Activated CD4-positive, alpha-beta T cell treated with anti-CD3 and anti-CD28 coated beads, Interleukin-2, Interleukin-4, amounts not matched to agents 100 ng/mL and 50 ng/mL, durations not matched to agents 16 hours and 8 hours (primary cell): ENCODE data around the gene DCAF12.

Experiments
- DNase-seq: peaks from one replicate; pipeline ENCODE4 v3.0.0-alpha.2; 2020; ENCODE audit warnings: low spot score

DCAF12 gene

GRCh38 chr9:34125681-34126206 lies 754 bp downstream of the DCAF12 start:
- DNase-seq = peak; percentile 7

DNA sequence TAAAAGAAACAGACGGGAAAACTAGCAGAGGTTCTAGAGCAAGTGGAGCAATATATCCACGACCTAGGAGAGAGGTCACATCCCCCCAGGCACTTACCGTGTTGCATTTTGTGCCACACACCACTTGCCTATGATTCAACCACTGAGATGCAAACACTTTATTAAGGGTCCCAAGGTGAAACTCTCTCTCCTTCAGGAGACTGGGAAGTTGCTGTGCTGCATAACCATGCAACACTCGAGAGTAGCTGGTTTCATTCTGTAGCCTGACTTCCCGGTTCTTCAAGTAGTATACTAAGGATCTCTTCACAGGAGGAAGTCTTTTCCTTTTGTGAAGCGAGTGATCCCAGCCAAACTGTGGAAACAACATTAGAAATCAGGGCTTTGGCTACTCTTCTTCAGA lies 1.6 kb downstream of the DCAF12 start:
- no peak for DNase-seq

DNA sequence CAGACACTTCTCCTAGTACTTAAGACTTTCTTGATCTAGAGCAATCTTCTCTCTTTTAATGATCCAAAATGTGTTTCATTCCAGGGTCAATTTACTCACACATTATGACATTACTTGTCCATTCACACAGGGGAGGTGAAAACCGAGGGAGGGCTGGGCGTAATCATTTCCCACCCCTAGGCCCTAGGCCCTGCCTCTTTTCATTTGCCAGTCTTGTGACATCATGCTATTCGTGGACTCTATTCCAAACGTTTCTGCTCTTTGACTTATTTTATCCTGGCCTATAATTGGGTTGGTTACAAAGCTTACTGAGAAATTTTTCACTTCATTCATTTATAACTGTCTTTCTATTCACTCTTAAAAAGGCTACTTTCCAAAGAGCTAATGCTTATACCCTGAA lies 2.4 kb downstream of the DCAF12 start:
- DNase-seq = peak; percentile 21

- peak; percentile 43 for DNase-seq
These were observed 2.8 kb downstream of the DCAF12 start for GRCh38 chr9:34123682-34124081.

DNA sequence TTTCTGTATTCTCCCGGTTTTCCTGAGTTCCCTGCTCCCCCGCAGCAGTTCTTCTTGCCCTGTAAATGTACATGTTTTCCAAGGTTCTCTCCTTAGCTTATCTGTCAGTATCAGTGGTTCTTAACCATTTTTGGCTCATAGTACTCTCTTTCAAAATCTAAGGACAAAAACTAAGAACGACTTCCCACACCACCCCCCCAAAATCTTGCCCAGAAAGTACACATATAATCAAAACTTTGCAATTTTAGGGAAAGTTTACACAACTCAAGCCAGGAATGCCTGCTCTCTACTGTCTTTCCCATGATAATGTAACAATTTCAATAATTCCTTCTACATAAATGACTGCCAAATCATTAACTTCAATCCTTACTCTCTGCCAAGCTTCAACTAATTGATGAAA lies 4.5 kb downstream of the DCAF12 start:
- DNase-seq = no peak

DNA sequence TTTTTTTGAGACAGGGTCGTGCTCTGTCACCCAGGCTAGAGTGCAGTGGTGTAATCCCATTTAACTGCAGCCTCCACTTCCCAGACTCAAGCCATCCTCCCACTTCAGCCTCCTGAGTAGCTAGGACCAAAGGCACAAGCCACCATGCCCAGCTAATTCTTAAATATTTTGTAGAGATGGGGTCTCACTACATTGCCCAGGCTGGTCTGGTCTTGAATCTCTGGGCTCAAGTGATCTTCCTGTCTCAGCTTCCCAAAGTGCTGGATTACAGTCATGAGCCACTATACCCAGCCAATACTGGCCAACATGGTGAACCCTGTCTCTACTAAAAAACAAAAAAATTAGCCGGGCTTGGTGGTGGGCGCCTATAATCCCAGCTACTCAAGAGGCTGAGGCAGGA lies 6.8 kb downstream of the DCAF12 start:
- no peak for DNase-seq

- DNase-seq = no peak
These were observed 12.1 kb downstream of the DCAF12 start for GRCh38 chr9:34114436-34114835.

DNA sequence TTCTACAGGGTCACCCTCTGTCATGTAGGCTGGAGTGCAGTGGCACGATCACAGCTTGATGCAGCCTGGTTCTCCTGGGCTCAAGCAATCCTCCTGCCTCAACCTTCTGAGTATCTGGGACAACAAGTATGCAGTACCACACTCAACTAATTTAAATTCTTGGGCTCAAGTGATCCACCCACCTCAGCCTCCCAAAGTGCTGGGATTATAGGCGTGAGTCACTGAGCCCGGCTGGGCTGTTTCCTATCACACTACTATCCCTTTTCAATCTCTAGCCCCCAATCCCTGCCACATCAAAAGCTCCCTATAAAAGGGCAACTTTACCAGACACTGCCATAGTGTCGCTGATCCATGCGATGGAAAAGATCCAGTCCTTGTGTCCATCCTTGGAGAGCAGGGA lies 20.4 kb downstream of the DCAF12 start:
- DNase-seq = no peak

- no peak for DNase-seq
These were observed 23.7 kb downstream of the DCAF12 start for GRCh38 chr9:34102796-34103195.

DNA sequence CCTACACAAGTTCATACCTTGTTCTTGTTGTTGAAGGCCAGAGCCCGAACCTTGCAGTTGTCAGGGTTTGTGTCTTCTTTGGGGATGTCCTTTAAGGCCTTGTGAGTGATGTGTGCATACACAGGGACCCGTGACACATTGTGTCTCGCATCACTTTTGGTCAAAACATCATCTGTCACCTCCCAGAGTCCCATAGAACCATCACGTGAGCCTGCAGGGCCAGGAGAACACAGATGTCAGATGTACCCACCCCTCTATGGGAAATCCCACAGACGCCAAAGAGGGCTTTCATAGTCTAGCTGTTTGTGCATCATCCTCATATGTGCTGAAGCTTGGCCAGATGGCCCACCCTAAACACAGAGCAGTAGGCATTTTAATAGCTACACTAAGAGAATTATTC lies 28.2 kb downstream of the DCAF12 start:
- no peak for DNase-seq

DNA sequence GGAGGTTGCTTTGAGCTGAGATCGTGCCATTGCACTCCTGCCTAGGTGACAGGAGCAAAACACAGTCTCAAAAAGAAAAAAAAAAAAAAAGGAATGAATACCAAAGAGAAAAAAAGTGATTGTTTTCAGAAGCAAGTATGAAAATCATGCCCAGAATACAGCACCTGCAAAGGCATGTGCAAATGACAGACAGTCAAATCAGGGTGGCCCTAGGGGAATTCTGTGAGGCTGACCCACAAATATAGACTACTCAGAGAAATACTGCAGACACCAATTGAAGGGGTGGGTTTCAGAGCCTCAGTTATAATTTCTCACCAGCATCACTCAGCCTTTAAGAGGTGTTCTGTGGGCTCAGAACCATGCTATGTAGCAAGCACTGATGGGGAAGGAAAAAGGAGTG lies 28.6 kb downstream of the DCAF12 start:
- no peak for DNase-seq

GRCh38 chr9:34096751-34097150 lies 29.7 kb downstream of the DCAF12 start:
- DNase-seq = no peak

- DNase-seq = no peak
These were observed 32.9 kb downstream of the DCAF12 start for GRCh38 chr9:34093578-34093977.

GRCh38 chr9:34089311-34089710 lies 37.2 kb downstream of the DCAF12 start:
- DNase-seq = no peak

- no peak for DNase-seq
These were observed 39.1 kb downstream of the DCAF12 start for GRCh38 chr9:34087370-34087769.

- DNase-seq = no peak
These were observed 39.6 kb downstream of the DCAF12 start for GRCh38 chr9:34086864-34087263.

- peak; percentile 22 for DNase-seq
These were observed 40.7 kb downstream of the DCAF12 start for GRCh38 chr9:34085581-34086500.

DNA sequence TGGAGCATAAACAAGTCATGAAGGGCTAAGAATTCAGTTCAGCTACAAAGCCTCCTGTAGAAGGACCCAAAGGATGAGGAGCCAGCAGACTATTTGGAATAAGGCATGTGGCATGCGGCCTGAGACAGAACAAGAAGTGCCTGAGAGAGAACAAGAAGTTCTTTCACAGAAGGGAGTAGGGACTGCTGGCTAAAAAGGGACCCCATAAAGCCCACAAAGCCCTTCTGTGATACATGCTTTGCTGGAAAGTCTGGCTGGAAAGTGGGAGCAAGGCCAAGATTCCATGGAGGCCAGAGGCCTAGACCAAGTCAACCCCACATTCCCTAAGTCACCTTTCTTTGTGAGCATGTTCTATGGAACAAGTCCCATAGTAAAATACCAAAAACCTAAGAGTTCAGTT lies 41.9 kb downstream of the DCAF12 start:
- DNase-seq = no peak

- DNase-seq = no peak
These were observed 47.3 kb downstream of the DCAF12 start for GRCh38 chr9:34079181-34079580.

DNA sequence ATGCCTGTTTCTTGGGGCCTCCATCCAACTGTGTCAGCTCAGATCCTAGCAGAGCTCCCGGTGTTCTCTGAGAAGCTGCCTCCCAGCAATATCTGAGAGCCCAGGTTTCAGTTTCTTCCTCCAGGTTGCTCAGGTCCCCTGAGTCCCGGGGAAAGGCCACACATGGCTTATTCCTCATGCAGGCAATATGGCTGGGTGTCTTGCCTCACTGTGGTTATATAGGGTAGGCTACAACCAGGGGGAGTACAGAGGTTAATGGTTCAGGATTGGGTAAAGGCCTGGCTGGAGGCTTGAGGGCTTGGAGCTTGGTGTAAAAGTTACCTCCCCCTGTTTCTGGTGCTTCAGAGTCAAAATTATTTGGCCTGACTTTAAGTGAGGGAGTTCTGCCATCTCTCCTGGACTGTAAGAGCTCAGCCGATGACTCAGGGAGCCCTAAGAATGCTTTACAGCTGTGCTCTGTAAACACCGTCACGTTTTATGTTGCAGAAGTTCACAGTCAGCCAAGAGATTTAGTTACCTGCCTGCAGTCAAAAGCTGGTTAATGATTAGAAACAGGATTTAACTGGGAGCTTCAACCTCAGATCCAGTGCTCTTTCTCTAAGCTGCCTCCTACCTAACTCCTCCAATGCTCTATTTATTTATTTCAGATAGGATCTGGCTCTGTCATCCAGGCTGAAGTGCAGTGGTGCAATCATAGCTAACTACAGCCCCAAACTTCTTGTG lies 53.5 kb downstream of the DCAF12 start:
- DNase-seq = no peak

GRCh38 chr9:34072410-34072809 lies 54.1 kb downstream of the DCAF12 start:
- no peak for DNase-seq

- DNase-seq = no peak
These were observed 55.7 kb downstream of the DCAF12 start for GRCh38 chr9:34070606-34071324.
